NK-92 treated with Interleukin-12 subunit alpha and Interleukin-12 subunit beta, amount 100 ng/mL, for 24 hours (cell line): ENCODE data around the gene RECK.
A peak's percentile ranks its signal among the peaks of the same experiment; 100 is the strongest.
"Not testable (repeated sequence)": the region's sequence is repeated elsewhere in the genome, so short reads cannot be mapped to it uniquely, and the experiment has no call there.

Experiments
- DNase-seq: peaks from one replicate; lab custom pipeline; 2025; lab: John Stamatoyannopoulos, UW

Gene RECK

DNA sequence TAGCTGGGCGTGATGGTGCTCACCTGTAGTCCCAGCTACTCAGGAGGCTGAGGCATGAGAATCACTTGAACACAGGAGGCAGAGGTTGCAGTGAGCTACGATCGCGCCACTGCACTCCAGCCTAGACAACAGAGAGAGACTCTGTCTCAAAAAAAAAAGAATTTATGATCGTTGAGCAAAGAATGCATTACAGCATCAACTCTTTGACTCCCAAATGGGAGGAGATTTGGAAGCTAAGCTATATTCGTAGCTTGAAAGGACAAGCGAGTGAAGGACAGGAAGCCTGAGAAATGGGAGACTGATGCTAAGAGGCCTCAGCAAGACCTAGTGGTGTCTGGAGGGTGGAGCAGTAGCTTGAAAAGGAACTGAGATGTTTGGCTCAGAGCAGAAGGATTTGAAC is 122.2 kb downstream of the RECK start:
- no peak for DNase-seq

GRCh38 chr9:36159509-36159908 is 122.8 kb downstream of the RECK start:
- DNase-seq: not testable (repeated sequence)

DNA sequence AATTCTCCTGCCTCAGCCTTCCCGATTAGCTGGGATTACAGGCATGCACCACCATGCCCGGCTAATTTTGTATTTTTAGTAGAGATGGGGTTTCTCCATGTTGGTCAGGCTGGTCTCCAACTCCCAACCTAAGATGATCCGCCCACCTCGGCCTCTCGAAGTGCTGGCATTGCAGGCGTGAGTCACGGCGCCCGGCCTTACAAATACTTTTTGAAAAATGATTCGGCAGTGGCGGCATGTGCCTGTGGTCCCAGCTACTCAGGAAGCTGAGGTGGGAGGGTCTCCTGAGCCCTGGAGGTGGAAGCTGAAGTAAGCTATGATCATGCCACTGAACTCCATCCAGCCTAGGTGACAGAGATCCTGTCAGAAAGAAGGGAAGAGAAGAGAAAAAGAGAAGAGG is 123.4 kb downstream of the RECK start:
- DNase-seq: not testable (repeated sequence)

- DNase-seq: no peak
Observed at GRCh38 chr9:36161187-36161586, 124.5 kb downstream of the RECK start.

DNA sequence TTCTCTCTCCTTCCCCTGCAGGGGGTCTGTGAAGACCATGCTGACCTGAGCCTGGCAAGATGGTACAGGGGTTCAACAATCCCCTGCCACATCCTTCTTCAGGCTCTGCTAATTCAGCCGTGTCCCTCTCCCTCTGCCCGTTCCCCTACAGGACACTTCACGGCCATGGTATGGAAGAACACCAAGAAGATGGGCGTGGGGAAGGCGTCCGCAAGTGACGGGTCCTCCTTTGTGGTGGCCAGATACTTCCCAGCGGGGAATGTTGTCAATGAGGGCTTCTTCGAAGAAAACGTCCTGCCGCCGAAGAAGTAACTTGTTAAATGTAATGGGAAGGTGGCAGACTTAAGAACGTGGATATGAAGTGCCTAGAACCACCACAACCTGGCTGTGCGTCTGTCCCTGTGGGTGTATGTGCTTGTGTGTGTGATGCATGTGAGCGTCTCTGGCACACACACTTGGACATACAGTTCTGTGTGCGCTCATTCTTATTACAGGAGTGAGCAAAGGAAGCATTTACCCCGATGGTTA is 125.6 kb downstream of the RECK start:
- no peak for DNase-seq

- no peak for DNase-seq
Observed at GRCh38 chr9:36163049-36163785, 126.5 kb downstream of the RECK start.

GRCh38 chr9:36163786-36164170 is 127.1 kb downstream of the RECK start:
- DNase-seq: no peak

GRCh38 chr9:36164372-36164771 is 127.7 kb downstream of the RECK start:
- DNase-seq: no peak

GRCh38 chr9:36164989-36165388 is 128.3 kb downstream of the RECK start:
- no peak for DNase-seq

- DNase-seq: no peak
Observed at GRCh38 chr9:36165826-36166167, 129.1 kb downstream of the RECK start.

DNA sequence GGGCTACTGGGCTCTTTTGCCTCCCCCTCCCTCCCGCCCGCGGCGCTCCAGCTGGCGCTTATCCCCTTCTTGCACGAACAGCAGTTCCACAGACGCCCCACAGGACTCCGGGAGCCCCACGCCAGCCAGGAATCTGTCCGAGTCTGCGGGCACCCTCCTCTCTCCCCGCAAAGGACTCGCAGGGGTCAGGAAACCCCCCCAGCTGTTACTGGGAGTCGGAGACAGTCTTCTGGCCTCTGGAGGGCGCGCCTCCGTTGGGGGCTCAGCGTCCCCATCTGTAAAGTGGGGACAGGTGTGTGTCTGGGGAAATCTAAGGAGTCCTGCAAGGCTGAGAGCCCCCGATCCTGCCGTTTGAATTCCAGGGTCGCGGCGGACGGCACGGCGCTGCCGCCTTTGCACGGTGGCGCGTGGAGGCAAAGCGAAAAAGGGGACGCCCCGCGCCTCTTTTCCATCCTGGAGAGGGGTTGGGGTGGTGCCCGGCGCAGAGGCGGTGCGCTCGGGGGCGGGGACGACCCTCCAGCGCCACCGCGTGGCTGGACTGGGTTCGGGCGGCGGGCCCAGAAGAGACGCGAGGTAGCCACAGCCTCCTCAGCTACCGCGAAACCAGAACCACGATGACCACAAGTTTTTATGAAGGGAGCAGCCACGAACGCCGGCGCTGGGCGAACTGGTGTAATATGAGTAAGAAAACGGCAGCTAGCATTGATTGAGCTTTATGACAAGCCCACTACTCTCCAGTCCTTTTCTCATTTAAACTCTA is 129.6 kb downstream of the RECK start:
- DNase-seq: peak; percentile 63

DNA sequence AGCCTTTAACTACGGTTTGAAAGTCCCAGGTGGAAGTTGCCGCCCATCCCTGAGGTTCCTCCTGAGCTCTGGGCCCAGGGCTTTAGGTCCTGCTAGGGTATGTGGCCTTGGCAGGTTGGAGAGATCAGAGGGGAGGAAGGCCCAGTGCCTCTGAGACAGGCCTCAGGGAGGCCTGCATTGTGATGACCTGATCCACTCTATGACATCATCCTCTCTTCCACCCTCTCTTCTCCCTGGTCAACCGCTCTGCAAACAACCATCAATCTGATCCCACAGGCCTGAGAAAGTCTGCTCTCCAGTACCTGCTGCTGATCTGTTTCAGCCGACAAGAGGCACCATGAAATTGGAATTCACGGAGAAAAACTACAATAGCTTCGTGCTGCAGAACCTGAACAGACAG is 132.5 kb downstream of the RECK start, which contains the start of gene CCIN:
Gene CCIN, plus strand, starts transcription at position 223 of the 400 bp plus-strand sequence. Its CDS starts 115 bp downstream, at position 338.
- DNase-seq: no peak

GRCh38 chr9:36169708-36170107 is 133.0 kb downstream of the RECK start:
- no peak for DNase-seq

DNA sequence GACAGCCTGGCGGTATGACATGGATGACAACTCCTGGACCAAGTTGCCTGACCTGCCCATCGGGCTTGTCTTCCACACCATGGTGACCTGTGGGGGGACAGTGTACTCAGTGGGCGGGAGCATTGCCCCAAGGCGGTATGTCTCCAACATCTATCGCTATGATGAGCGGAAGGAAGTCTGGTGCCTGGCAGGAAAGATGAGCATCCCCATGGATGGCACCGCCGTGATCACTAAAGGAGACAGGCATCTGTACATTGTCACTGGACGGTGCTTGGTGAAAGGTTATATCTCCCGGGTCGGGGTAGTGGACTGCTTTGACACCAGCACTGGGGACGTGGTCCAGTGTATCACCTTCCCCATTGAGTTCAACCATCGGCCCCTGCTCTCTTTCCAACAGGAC is 133.8 kb downstream of the RECK start:
- no peak for DNase-seq

- no peak for DNase-seq
Observed at GRCh38 chr9:36173861-36174260, 137.1 kb downstream of the RECK start.
